ENCODE data around the gene GAREM1. TPM values are rescaled to one million over a fixed set of nuclear protein-coding genes. Genes with fewer than 3 reads are reported as not detected.

Gene GAREM1
- total RNA-seq, 1 experiment from 2014 or later = 11.1 TPM

DNA sequence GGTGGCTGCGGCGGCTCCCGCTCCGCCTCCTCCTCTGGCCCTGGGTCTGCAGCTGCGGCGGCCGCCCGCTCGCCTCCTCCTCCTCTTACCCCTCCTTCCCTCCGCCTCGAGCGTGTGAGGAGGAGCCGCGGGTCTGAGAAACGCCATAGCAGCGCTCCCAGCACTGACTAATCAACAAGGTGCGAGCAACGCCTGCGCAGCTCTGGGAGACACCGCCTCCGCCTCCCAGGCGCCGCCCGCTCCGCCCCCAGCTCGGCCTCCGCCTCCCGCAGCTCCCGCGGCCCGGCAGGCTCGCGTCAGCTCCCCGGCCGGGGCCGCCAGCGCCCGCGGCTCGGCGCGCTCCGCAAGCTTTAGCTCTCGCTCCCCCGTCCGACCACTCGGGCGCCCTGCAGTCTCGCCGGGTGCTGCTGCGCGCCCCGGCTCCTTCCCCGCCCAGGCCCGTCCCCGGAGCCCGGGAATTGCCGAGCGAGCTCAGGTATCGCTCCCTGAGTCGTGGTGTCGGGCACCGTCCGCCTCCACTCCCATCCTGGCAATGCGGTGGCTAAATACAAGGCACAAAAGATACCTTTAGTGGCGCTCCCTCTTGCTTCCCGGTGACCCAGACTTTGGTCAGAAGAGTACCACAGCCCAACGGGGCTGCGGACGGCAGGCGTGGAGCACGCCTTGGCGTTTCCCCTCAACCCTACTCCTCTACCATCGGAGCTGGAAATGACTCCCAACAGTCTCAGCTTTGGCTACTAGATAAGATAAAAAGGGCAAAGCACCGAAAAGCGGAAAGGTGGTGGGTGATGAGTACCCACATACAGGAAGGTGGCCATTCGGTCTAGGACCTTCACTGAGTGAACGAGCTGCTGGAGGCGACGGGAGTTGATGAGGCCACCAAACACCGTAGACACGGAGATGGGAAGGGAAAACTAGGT lies at the start of gene GAREM1 (continued):
- TF ChIP-seq, protein P1, sequence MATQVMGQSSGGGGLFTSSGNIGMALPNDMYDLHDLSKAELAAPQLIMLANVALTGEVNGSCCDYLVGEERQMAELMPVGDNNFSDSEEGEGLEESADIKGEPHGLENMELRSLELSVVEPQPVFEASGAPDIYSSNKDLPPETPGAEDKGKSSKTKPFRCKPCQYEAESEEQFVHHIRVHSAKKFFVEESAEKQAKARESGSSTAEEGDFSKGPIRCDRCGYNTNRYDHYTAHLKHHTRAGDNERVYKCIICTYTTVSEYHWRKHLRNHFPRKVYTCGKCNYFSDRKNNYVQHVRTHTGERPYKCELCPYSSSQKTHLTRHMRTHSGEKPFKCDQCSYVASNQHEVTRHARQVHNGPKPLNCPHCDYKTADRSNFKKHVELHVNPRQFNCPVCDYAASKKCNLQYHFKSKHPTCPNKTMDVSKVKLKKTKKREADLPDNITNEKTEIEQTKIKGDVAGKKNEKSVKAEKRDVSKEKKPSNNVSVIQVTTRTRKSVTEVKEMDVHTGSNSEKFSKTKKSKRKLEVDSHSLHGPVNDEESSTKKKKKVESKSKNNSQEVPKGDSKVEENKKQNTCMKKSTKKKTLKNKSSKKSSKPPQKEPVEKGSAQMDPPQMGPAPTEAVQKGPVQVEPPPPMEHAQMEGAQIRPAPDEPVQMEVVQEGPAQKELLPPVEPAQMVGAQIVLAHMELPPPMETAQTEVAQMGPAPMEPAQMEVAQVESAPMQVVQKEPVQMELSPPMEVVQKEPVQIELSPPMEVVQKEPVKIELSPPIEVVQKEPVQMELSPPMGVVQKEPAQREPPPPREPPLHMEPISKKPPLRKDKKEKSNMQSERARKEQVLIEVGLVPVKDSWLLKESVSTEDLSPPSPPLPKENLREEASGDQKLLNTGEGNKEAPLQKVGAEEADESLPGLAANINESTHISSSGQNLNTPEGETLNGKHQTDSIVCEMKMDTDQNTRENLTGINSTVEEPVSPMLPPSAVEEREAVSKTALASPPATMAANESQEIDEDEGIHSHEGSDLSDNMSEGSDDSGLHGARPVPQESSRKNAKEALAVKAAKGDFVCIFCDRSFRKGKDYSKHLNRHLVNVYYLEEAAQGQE (IDR thresholded peaks at IDR 0.05; ENCODE audit: low read depth) = no peak
- TF ChIP-seq EGR1 (IDR thresholded peaks at IDR 0.05; ENCODE audit: low read depth) (peak; percentile 93), EZH2 (IDR thresholded peaks at IDR 0.05) (no peak)
- TF ChIP-seq, protein P2, sequence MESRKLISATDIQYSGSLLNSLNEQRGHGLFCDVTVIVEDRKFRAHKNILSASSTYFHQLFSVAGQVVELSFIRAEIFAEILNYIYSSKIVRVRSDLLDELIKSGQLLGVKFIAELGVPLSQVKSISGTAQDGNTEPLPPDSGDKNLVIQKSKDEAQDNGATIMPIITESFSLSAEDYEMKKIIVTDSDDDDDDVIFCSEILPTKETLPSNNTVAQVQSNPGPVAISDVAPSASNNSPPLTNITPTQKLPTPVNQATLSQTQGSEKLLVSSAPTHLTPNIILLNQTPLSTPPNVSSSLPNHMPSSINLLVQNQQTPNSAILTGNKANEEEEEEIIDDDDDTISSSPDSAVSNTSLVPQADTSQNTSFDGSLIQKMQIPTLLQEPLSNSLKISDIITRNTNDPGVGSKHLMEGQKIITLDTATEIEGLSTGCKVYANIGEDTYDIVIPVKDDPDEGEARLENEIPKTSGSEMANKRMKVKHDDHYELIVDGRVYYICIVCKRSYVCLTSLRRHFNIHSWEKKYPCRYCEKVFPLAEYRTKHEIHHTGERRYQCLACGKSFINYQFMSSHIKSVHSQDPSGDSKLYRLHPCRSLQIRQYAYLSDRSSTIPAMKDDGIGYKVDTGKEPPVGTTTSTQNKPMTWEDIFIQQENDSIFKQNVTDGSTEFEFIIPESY (IDR thresholded peaks at IDR 0.05; ENCODE audit: extremely low read depth, insufficient replicate concordance, low read length) = no peak

DNA sequence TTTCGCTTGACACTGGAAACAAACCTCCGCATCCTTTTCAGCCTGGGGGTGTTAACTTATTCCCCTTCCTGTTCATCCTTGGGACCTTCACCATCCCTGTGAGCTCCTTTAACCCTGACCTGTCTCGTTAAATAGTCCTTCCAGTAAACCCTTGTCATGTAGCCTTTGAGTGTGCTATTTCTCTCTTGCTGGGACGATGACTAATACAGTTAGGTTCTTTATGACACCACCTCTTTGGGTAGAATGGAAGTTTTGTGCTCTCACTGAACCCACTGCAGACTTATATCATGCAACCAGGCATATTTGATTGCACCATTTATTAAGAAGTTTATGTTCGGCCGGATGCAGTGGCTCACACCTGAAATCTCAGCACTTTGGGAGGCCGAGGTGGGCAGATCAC lies 40.5 kb upstream of the GAREM1 start:
- POLR2A ChIA-PET = no interaction called here
- no peaks in the 10 kb centered on the region for H3K4me1 ChIP-seq (ENCODE audit: control insufficient read depth in 1 of 2, insufficient read depth in 2 of 2, low read length in 2 of 2)
- H2AFZ ChIP-seq (ENCODE audit: low read depth, low read length, poor library complexity, severe bottlenecking) = no peak overlapping the region
- ATAC-seq (no peak), DNase-seq (ENCODE audit: low read depth, low spot score) (no peak)
- no peaks in the 10 kb centered on the region for H4K20me1 ChIP-seq (ENCODE audit: insufficient read depth)
- RAD21 ChIA-PET (ENCODE audit: low non-redundant PET in 1 of 2, low total read pairs in 2 of 2, uncharacterized antibody in 2 of 2, unreplicated experiment in 2 of 2) = no interaction called here
- H3K27me3 ChIP-seq (ENCODE audit: insufficient read depth, low read length) = no peaks in the 10 kb centered on the region
- H3K4me2 ChIP-seq (ENCODE audit: low read length) = no peak overlapping the region
- CTCF ChIA-PET = no interaction called here
- H3K9me2 ChIP-seq (ENCODE audit: insufficient read depth) = no peaks in the 10 kb centered on the region
- H3K27ac ChIP-seq (ENCODE audit: low read depth, low read length) = no peak overlapping the region
- intact Hi-C loops (cut with micrococcal nuclease) = no loop called here
- no TSS peak for BruUV-seq (replicated peaks)
- no peak overlapping the region for H3K4me3 ChIP-seq (replicated peaks in 1 of 2; ENCODE audit: low read depth in 1 of 2, low read length in 2 of 2)
- H3K9me3 ChIP-seq (ENCODE audit: control insufficient read depth in 1 of 2, insufficient read depth in 1 of 2, low read depth in 1 of 2, low read length in 2 of 2) = no peaks in the 10 kb centered on the region
- H3K79me2 ChIP-seq (ENCODE audit: insufficient read depth, low read length) = no peaks in the 10 kb centered on the region
- no peaks in the 10 kb centered on the region for H3K36me3 ChIP-seq (ENCODE audit: control insufficient read depth in 1 of 2, insufficient read depth in 2 of 2, low read length in 2 of 2)
- H3K9ac ChIP-seq (ENCODE audit: low read length) = no peak overlapping the region
- no peak for TF ChIP-seq EZH2phosphoT487 (IDR thresholded peaks at IDR 0.05; ENCODE audit: borderline replicate concordance)
- TF ChIP-seq RAD21 (IDR thresholded peaks at IDR 0.05; ENCODE audit: low read depth) = no peak
- TF ChIP-seq FOSL1 (IDR thresholded peaks at IDR 0.05; ENCODE audit: low read depth) = no peak
- no peak for TF ChIP-seq POLR2AphosphoS5 (IDR thresholded peaks at IDR 0.05; ENCODE audit: low read depth, low read length)
- TF ChIP-seq POLR2A (IDR thresholded peaks at IDR 0.05; ENCODE audit: borderline replicate concordance, extremely low read depth, insufficient read depth, insufficient read length) = no peak
- TF ChIP-seq, protein P1 (IDR thresholded peaks at IDR 0.05; ENCODE audit: low read depth) = no peak
- no peak for TF ChIP-seq SP1 (IDR thresholded peaks at IDR 0.05; ENCODE audit: low read depth)
- TF ChIP-seq CBX3 (IDR thresholded peaks at IDR 0.05; ENCODE audit: low read depth) = no peak
- no peak for TF ChIP-seq SIN3A (IDR thresholded peaks at IDR 0.05; ENCODE audit: low read depth)
- no peak for TF ChIP-seq EGR1 (IDR thresholded peaks at IDR 0.05; ENCODE audit: low read depth)

All from HCT116 (cell line).